Peyer's patch (tissue), 4 donors: ENCODE results near the gene ZNF681. TPM values are rescaled to one million over a fixed set of nuclear protein-coding genes. Genes with fewer than 3 reads are reported as not detected.
"Not testable (repeated sequence)": the region's sequence is repeated elsewhere in the genome, so short reads cannot be mapped to it uniquely, and the experiment has no call there.

ENCODE experiments used
- DNase-seq, 3 donors: peaks; one replicate each; pipeline ENCODE4 v3.0.0-alpha.2; 2017 to 2019
- H3K27ac ChIP-seq, 4 donors: fragments of 200-600 bp; sonication (generic); one replicate each; pipeline ENCODE4 v1.5.1; 2016 to 2019
- H3K27me3 ChIP-seq, 2 donors: fragments of 200-600 bp; sonication (generic); one replicate each; pipeline ENCODE4 v1.5.1; 2019
- H3K36me3 ChIP-seq, 3 donors: fragments of 200-600 bp; sonication (generic); one replicate each; pipeline ENCODE4 v1.5.1; 2016 to 2019
- H3K4me1 ChIP-seq, 4 donors: fragments of 200-600 bp; sonication (generic); one replicate each; pipeline ENCODE4 v1.5.1; 2016 to 2019
- H3K4me3 ChIP-seq, 4 donors: fragments of 200-600 bp; sonication (generic); 1 replicate in 3 of 4; 2 replicates in 1 of 4; pipeline ENCODE4 v1.5.1; 2016 to 2019; ENCODE audit warnings: mild to moderate bottlenecking in 1 of 4
- H3K9me3 ChIP-seq, 4 donors: fragments of 200-600 bp; sonication (generic); one replicate each; pipeline ENCODE4 v1.5.1; 2016 to 2019; ENCODE audit warnings: mild to moderate bottlenecking in 1 of 4
- CTCF ChIP-seq, 6 experiments: fragments of 450-650 bp in 4 of 6; fragments of 200-600 bp in 2 of 6; sonication (generic) in 1 of 6; IDR thresholded peaks; one replicate each; pipeline ENCODE4 v1.5.1; 2017 to 2019; ENCODE audit warnings: antibody characterized with exemption in 6 of 6, mild to moderate bottlenecking in 3 of 6, moderate library complexity in 1 of 6
- POLR2A ChIP-seq, 2 donors: fragments of 450-650 bp; IDR thresholded peaks; one replicate each; pipeline ENCODE4 v1.5.1; 2017; ENCODE audit warnings: antibody characterized with exemption in 2 of 2, mild to moderate bottlenecking in 2 of 2, moderate library complexity in 2 of 2
- total RNA-seq, 4 donors: library from RNA; depleted of rRNA; stranded (reverse); fragments of >200 nt; gene quantifications; one replicate each; pipeline ENCODE4 v1.1.0, GENCODE V29; 2016

Gene ZNF681
- total RNA-seq, 4 donors from 2014 or later = 0.66 to 5.0 (median 1.4) TPM

- Histone ChIP-seq H3K4me1 (no peaks in the 10 kb centered on the region), H3K27ac (no peak overlapping the region), H3K36me3 (no peaks in the 10 kb centered on the region), H3K9me3 (no peaks in the 10 kb centered on the region), H3K4me3 (no peak overlapping the region), H3K27me3 (no peaks in the 10 kb centered on the region)
- no peak for DNase-seq
- TF ChIP-seq POLR2A (IDR thresholded peaks at IDR 0.05) (no peak), CTCF (IDR thresholded peaks at IDR 0.05) (no peak)
Measured at GRCh38 chr19:23779645-23780044, 21.0 kb upstream of the ZNF681 start.

- Histone ChIP-seq H3K9me3 (no peaks in the 10 kb centered on the region), H3K4me1 (no peaks in the 10 kb centered on the region), H3K36me3 (no peaks in the 10 kb centered on the region), H3K4me3 (no peak overlapping the region), H3K27me3 (no peaks in the 10 kb centered on the region), H3K27ac (no peak overlapping the region)
- DNase-seq = no peak
- TF ChIP-seq CTCF (IDR thresholded peaks at IDR 0.05) (no peak), POLR2A (IDR thresholded peaks at IDR 0.05) (no peak)
Measured at GRCh38 chr19:23778566-23778965, 19.9 kb upstream of the ZNF681 start.

- not testable (repeated sequence) for H3K9me3 ChIP-seq, H3K4me3 ChIP-seq, H3K27ac ChIP-seq, DNase-seq, H3K27me3 ChIP-seq, H3K4me1 ChIP-seq, H3K36me3 ChIP-seq
Measured at GRCh38 chr19:23778036-23778435, 19.3 kb upstream of the ZNF681 start.

- no peak for DNase-seq
- Histone ChIP-seq H3K27me3 (no peaks in the 10 kb centered on the region), H3K9me3 (no peaks in the 10 kb centered on the region), H3K27ac (no peak overlapping the region), H3K4me1 (no peaks in the 10 kb centered on the region), H3K36me3 (no peaks in the 10 kb centered on the region), H3K4me3 (no peak overlapping the region)
- no peak for TF ChIP-seq CTCF (IDR thresholded peaks at IDR 0.05)
- TF ChIP-seq POLR2A (IDR thresholded peaks at IDR 0.05) = no peak
Measured at GRCh38 chr19:23777216-23777615, 18.5 kb upstream of the ZNF681 start.

GRCh38 chr19:23776507-23777205, 18.0 kb upstream of the ZNF681 start:
- Histone ChIP-seq H3K4me1 (no peaks in the 10 kb centered on the region), H3K36me3 (no peaks in the 10 kb centered on the region), H3K27ac (no peak overlapping the region), H3K9me3 (no peaks in the 10 kb centered on the region), H3K4me3 (no peak overlapping the region), H3K27me3 (no peaks in the 10 kb centered on the region)
- no peak for TF ChIP-seq POLR2A (IDR thresholded peaks at IDR 0.05)
- no peak for TF ChIP-seq CTCF (IDR thresholded peaks at IDR 0.05)
- DNase-seq = no peak

- no peak for DNase-seq
Measured at GRCh38 chr19:23774524-23774971, 15.9 kb upstream of the ZNF681 start.

More at GRCh38 chr19:23774524-23774971, 15.9 kb upstream of the ZNF681 start:
- Histone ChIP-seq H3K4me3 (no peak overlapping the region), H3K27me3 (no peaks in the 10 kb centered on the region), H3K4me1 (no peaks in the 10 kb centered on the region), H3K27ac (no peak overlapping the region), H3K9me3 (no peaks in the 10 kb centered on the region), H3K36me3 (no peaks in the 10 kb centered on the region)
- TF ChIP-seq CTCF (IDR thresholded peaks at IDR 0.05) (no peak), POLR2A (IDR thresholded peaks at IDR 0.05) (no peak)
